GM18867 (cell line): ENCODE results near the gene BNIP5.

ENCODE experiments used
- ATAC-seq: cut with Tn5 transposase; IDR thresholded peaks from one replicate; pipeline ENCODE4 v1.9.1; 2021; ENCODE audit warnings: mild to moderate bottlenecking, moderate library complexity; ENCODE audit not compliant: unreplicated experiment

Gene BNIP5

GRCh38 chr6:36269834-36270705 lies 66.6 kb downstream of the BNIP5 start, which contains the start of gene PNPLA1:
TSS of gene PNPLA1 (plus strand) at chr6:36270060. CDS start at chr6:36270460, 400 bp downstream.
- ATAC-seq = no peak

- no peak for ATAC-seq
Observed at GRCh38 chr6:36268478-36269275, 68.0 kb downstream of the BNIP5 start.

GRCh38 chr6:36267731-36268477 lies 68.8 kb downstream of the BNIP5 start:
- no peak for ATAC-seq

- no peak for ATAC-seq
Observed at GRCh38 chr6:36266913-36267644, 69.6 kb downstream of the BNIP5 start.
